Stomach (tissue), 4 donors: Measurements from ENCODE around the gene ARMH1.

Experiments used
- CTCF ChIP-seq, 7 experiments: fragments of 450-650 bp in 4 of 7; fragments of 200-600 bp in 3 of 7; sonication (generic) in 3 of 7; IDR thresholded peaks; one replicate each; pipeline ENCODE4 v1.5.1; 2016 to 2019; ENCODE audit warnings: antibody characterized with exemption in 7 of 7, control low read depth in 2 of 7, mild to moderate bottlenecking in 1 of 7
- EP300 ChIP-seq: sonication (generic); formaldehyde crosslinking; IDR thresholded peaks from one replicate; pipeline ENCODE4 v1.6.1; 2017; ENCODE audit warnings: antibody characterized with exemption
- POLR2A ChIP-seq, 4 donors: fragments of 450-650 bp; IDR thresholded peaks; one replicate each; pipeline ENCODE4 v1.6.1; 2016; ENCODE audit warnings: antibody characterized with exemption in 4 of 4, control low read depth in 2 of 4, mild to moderate bottlenecking in 1 of 4, moderate library complexity in 1 of 4
- POLR2AphosphoS5 ChIP-seq, 3 donors: sonication (generic); formaldehyde crosslinking; IDR thresholded peaks; one replicate each; pipeline ENCODE4 v1.6.1; 2016; ENCODE audit warnings: antibody characterized with exemption in 3 of 3

- TF ChIP-seq POLR2AphosphoS5 (IDR thresholded peaks at IDR 0.05) (no peak), CTCF (IDR thresholded peaks at IDR 0.05) (no peak), EP300 (no peak), POLR2A (IDR thresholded peaks at IDR 0.05) (no peak)
Observed at GRCh38 chr1:44717156-44717555, 42.6 kb downstream of the ARMH1 start.
